Stimulated activated CD8-positive, alpha-beta memory T cell treated with anti-CD3 and anti-CD28 coated beads, Interleukin-4, amount 100 ng/mL, for 1 hour (primary cell): ENCODE results near the gene CEP89.
"Not testable (repeated sequence)": the region's sequence is repeated elsewhere in the genome, so short reads cannot be mapped to it uniquely, and the experiment has no call there.

ENCODE experiments used
- DNase-seq, 2 donors: peaks; one replicate each; pipeline ENCODE4 v3.0.0-alpha.2; 2020; ENCODE audit warnings: low read depth in 2 of 2, low spot score in 1 of 2

CEP89 gene

DNA sequence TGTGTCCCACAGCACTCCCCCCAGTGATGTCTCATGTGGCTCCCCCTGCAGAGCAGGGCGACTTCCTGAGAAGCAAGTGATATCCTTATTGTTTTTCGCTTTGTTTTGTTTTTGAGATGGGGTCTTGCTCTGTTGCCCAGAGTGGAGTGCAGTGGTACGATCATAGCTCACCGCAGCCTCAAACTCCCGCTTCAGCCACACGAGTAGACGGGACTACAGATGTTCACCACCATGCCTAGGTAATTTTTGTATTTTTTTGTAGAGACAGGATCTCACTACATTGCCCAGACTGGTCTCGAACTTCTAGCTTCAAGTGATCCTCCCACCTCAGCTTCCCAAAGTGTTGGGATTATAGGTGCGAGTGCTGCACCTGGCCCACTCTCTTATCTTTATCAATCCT, 5.0 kb downstream of the CEP89 start:
- no peak for DNase-seq

DNA sequence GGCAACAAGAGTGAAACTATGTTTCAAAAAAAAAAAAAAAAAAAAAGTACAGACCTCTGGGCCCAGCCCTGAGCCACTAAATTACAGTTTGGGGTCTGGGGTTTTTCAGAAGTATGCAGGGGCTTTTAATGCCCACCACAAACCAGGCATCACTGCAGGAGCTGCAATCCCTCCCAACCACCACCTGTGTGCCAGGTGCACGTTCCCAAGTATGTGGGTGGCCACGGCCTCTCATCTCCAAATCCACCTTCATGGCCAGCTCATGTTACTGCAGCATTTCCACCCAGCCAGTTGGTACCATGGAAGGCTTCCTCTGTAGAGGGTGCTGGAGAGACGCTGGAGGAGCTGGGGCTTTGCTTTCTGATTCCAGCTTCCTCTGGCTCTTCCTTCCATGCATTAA, 26.5 kb downstream of the CEP89 start:
- no peak for DNase-seq

DNA sequence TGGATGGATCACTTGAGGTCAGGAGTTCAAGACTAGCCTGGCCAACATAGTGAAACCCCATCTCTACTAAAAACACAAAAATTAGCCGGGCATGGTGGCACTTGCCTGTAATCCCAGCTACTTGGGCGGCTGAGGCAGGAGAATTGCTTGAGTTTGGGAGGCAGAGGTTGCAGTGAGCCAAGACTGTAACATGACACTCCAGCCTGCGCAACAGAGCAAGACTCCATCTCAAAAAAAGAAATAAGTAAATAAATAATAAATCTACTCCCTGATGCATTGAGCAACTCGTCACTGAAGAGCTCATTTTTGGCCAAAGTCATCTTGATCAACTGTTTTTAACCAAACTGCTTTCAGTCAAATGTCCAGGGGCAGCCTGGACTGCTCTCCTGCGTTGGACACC, 30.5 kb downstream of the CEP89 start:
- not testable (repeated sequence) for DNase-seq

DNA sequence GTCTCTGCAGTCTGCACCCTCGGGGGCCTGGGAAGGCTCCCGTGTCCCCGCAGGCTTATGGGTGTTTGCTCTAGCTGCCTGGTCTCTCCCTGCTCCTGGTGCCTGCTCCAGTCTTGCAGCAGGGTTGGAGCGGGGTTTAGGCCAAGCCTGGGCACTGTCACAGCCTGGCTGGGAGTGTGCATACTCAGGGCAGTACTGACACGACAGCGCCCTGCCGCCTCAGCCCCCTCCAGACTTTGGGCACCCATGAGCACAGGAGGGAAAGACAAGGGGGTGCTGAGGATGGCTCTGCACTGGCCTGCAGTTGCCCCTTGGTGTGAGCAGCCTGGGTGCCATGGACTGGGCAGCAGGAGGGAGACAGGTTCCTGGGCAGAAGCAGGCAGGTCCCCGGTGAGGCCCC, 35.7 kb downstream of the CEP89 start:
- no peak for DNase-seq

DNA sequence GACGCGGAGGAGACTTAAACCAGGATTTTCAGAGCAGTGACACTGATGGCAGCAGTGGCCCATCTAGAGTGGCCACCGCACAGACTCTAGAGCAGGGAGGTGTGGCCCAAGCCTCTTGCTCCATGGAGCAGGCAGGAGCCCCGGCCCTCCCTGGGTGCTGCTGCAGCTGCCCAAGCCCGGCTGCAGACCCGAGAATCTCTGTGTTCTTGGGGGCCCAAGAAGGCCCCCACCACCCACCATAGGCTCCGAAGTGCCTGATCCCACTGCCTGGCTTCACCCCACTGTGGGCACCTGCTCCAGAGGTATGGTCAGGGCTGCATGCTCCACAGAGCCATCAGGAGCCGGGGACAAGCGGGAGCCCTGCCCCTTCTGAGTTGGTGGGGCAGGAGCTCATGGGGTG, 36.1 kb downstream of the CEP89 start:
- DNase-seq = no peak

DNA sequence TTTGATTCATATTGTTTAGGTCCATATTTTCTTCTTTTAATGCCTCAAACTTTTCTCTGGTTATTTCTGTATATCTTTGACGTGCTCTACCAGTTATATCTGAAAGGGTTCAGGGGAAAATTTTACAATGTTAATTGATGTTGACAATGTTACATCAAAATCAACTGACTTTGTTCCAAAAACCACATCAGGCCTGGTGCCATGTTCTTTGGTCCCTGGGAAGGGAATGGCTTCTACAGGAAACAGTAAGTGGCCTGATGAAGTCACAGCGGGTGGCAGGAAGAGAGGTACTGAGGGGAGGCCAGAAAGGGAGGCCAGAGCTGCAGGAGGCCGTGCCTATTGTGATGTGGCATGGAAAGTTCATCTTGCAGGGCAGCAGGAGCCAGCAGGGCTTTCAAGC, 38.2 kb downstream of the CEP89 start:
- no peak for DNase-seq

DNA sequence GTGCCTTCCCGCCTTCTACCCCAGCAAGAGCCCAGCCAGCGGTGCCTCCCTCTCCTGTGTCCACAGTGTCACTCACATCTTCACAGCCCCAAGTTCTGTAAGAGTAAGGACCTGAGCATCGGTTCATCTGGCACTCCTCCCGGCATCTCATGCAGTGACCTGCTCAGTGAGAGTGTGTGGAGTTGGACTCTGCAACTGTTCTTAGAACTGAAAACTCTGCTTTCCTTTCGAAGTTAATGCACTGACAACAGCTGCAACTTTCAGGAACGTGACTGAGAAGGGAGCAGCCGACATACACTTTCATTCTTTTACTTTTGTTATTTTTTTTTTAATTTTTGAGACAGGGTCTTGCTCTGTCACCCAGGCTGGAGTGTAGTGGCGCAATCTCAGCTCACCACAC, 41.2 kb downstream of the CEP89 start:
- no peak for DNase-seq

DNA sequence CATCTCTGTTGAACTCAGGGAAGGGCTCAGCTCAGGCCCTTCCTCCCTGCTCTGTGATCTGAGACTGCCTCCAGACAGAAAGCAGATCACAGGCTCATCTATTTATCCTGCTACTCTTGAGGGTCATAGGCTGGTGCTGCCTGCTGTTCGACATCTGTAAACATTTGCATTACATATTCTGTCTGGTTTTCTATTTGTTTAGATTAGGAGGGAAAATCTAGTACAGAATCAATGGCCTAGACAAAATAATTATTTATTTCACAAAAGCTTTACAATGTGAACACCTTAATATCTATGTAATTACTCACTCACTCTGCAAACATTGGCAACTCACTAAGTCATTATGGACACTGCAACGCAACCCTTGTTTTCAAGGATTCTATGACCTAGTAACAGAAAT, 43.0 kb downstream of the CEP89 start:
- no peak for DNase-seq

DNA sequence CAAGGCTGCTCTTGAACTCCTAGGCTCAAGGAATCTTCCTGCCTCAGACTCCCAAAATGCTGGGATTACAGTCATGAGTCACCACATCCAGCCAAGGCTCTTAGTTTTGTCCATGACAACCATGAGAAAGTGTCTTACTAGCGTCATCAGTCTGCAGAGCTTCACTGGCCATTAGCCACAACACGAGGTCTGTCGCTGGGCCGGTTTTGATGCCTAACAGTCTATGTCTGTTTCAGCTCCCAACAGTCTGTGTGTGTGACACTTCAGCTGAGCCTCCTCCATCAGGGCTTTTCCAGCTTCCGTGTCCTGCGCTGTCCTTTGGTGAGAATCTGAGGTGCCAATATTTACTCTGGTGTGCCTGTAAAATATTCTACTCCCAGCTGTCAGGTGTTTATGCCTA, 47.6 kb downstream of the CEP89 start:
- no peak for DNase-seq

DNA sequence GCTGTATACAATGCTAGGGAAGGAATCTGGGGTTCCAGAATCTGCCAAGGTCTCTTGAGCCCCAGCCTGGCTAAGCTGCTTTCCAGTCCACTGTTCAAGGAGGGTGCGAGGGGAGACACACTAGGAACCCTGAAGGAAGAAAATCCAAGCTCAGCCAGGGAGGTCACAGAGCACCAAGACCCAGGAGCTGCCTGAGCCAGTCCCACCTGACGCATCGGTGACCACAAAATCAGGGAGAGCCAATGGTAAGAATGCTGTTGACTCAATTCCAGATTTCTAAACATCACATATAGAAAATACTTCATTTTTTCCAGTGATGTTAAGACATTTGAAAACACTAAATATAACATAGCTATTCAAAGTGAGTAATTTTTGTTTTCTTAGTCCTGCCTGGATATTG, 50.1 kb downstream of the CEP89 start:
- DNase-seq = no peak

DNA sequence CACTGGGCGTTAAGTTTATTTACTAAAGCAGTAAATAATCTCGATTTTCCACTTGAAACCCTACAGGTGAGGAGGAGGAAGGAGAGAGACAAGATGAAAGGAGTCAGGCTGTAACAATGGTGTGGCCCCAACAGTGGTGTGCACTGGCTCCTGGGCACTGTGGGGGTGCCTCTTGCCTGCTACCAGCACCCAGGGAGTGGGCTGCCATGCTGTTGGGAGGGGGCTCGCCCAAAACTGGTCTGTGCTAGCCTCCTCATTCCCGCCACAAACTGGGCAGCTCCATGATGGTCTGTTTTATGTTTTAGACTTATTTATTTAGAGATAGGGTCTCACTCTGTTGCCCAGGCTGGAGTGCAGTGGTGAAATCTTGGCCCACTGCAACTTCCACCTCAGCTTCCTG, 52.4 kb downstream of the CEP89 start:
- no peak for DNase-seq

DNA sequence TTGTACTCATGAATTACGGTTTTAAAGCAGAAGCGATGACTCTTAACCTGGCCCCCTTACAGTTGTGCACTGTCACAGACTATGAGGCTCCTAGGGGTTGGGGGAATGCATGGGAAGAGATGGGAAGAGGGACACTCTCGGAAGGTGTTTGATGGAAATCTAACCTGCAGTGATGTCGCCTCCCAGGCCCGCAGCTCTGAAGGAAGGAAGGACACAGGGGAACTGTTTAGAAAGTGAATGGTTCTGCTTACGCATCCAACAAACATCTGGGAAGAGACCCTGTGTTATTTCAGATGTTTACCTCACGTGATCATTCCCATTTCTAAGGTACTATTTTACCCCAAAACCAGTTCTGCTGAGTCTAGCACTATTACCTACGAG, 54.2 kb downstream of the CEP89 start:
- DNase-seq = no peak

DNA sequence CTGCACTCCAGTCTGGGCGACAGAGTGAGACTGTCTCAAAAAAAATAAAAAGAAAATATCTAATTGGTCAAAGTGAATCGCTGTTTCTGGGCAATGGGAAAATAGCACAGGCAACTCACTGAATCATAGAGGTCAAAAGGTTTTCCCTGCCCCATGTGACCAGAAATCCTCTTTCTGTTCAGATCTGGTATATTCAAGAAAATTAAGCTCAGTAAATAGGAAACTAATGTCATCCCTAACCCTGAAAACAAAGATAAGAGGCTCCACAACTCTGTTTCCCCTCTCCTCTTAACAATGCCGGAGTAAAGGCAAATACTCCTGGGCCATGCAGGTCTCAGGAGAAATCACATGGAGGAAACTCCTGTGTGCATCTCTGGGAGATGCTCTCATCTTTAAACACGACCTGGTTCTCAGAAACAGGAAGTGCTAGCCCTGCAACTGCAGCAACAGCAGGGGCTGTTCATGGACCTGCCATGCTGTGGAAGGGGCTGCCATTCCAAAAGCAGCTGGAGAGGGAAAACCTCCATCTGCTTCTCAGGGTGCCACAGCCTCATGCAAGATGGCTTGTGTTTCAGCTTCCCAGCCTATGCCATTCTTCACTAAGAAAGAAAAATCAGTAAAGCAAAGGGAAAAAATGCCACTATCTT, 54.7 kb downstream of the CEP89 start:
- no peak for DNase-seq

DNA sequence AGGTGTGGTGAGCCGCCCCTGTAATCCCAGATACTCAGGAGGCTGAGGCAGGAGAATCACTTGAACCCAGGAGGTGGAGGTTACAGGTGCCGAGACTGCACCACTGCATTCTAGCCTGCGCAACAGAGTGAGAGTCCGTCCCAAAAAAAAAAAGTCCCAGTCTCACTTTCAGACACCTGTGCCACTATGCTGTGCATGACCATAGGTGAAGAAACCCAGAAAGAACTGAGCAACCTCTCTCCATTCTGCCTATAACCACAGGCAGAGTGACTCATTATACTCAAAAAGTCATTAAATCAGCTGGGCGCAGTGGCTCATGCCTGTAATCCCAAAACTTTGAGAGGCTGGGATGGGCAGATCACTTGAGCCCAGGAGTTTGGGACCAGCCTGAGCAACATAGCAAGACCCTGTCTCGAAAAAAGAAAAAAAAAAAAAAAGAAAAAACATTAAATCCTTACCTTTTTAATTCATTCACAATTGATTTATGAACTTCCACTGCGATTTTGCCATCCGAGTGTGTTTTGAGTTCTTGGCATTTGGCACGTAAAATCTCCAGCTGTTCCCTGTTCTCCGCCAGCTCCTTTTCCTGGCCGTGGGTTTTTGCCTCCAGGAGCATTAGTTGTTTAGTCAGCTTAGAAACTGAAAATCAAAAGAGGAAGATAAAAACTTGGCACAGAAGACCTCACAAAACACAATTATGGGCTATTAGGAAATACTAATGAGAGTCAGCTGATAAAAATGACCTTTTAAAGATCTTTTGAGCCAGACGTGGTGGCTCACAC, 56.7 kb downstream of the CEP89 start:
- DNase-seq = no peak

DNA sequence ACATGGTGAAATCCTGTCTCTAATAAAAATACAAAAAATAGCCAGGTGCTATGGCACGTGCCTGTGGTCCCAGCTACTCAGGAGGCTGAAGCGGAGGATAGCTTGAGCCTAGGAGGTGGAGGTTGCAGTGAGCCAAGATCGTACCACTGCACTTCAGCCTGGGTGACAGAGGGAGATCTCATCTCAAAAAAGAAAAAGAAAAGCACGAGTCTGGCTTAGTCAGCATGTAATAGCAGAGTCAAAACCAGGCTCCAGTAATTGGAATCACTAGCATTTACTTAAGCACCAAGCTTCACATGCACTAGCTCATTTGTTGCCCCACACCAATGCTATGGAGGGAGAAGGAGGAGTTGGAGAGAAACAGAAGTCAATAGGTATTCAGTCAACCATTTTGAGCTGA, 60.3 kb downstream of the CEP89 start:
- no peak for DNase-seq

DNA sequence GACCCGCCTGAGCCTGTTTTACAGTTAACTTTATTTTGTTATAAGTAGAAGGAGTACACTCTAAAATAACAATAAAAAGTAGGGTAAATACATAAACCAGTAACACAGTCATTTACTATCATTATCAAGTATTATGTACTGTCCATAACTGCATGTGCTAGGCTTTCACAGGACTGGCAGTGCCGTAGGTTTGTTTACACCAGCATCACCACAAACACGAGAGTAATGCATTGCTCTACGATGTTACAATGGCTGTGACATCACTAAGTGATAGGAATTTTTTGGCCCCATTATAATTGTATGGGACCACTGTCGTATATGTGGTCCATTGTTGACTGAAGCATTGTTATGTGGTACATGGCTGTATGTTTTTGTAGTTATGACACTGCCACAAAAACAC, 60.9 kb downstream of the CEP89 start:
- no peak for DNase-seq

DNA sequence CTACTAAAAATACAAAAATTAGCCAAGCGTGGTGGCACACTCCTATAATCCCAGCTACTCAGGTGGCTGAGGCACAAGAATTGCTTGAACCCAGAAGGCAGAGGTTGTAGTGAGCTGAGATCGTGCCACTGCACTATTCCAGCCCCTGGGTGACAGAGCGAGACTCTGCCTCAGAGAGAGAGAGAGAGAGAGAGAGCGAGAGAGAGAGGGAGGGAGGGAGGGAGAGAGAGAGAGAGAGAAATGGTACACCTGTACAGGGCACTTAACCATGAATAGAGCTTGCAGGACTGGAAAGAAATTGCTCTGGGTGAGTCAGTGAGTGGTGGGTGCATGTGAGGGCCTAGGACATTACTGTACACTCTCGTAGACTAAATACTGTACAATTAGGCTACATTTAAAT, 61.7 kb downstream of the CEP89 start:
- DNase-seq = no peak

DNA sequence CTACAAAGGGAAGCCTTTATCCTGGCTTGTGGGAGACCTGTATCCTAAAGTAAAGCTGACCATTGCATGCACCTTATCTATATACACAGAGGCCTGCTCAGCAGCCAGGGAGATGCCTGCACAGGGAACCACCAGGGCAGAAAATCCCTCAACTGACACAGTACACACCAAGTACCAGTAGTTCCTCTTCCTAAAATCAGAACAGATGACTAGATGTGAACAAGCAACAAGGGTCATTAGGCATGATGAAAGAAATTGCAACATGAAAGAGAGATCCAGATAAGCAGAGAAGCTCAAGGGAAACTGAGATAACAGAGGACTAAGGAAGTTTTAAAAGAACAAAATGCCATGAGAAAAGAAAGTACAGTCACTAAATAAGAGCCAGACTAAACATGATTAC, 62.5 kb downstream of the CEP89 start:
- no peak for DNase-seq

DNA sequence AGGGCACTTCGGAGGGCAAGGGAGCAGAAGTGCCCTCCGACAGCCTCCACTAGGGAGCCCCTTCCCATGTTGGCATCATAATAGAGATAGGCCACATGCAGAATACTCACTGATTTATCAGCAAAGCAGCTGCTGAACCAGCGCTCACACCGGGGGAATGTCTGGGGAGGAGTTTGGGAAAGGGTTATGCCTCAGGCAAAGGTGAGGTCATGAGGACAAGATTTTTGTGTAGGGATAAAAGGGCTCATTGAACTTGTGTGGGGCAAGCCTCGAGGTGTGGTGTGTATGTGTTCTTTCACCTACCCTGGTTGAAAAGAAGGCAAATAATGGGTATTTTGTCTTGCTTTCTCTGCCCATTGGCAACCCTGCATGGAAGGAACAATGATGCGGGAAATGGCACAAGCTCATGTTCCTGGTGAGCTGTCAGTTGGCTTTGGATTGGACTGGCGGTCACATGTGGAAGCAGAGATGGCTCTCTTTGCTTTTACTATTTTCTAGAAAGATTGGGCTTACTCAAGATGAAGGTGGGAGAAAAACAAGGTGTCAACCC, 63.0 kb downstream of the CEP89 start:
- no peak for DNase-seq

DNA sequence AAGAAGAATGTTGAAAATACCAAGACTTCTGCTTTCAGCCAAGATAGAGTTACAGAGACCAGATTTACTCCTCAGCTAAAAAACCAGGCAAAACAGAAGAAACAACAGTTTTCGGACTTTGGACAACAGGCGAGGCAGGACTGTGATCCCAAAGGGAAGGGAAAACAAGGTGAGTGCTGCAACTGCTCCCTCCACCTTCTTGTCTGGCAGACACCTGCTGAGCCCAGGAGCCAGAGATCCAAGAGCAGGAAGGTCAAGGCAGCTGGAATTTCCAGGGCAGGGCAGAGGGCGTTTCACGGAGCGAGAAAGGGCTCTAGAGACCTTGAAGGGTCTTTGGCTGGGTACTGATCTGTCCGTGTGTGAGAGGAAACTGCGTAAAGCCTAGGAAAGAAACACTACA, 69.3 kb downstream of the CEP89 start:
- DNase-seq = no peak

DNA sequence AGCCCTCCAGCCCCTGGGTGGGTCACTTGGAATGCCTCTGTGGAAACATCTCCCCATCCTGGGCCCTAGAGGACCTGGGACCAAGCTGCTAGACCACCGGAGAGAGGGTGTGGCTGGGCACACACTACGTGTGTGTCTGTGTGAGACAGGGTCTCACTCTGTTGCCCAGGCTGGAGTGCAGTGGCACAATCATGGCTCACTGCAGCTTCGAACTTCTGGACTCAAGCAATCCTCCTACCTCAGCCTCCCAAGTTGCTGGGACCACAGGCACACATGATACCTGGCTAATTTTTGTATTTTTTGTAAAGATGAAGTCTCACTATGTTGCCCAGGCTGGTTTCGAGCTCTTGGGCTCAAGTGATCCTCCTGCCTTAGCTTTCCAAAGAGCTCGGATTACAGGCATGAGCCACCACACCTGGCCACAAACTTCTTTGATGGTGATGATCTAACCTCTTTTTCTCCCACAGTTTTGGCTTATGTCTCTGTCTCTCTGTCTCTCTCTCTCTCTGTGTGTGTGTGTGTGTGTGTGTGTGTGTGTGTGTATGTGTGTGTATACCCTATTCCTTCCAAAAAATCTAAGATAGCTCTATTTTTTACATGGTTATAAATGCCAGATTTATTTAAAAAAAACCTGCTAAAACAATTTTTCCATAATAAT, 70.1 kb downstream of the CEP89 start:
- no peak for DNase-seq

DNA sequence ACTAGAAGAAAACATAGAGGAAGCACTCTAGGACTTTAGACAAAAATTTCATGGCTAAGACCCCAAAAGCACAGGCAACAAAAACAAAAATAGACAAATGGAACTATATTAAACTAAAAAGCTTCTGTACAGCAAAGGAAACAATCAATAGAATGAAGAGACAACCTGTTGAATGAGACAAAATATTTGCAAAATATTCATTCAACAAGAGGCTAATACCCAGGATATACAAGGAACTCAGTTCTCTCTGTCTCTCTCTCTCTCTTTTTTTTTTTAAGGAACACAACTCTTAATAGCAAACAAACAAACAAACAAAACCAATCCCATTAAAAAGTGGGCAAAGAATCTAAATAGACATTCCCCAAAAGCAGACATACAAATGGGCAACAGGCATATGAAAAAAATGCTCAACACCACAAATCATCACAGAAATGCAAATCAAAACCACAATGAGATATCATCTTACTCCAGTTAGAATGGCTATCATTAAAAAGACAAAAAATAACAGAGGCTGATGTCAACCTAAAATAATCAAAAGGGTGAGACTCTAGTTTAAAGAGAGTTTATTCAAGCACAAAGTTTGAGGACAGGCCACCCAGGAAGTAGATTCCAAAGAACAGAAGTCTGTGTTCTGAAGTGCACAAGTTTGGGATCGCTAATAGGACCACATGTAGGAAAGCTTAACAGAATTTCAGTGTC, 75.1 kb downstream of the CEP89 start:
- no peak for DNase-seq
